ENCODE measurements around the gene MED13L. TPM values are rescaled to one million over a fixed set of nuclear protein-coding genes. Genes with fewer than 3 reads are reported as not detected.

The MED13L gene
- total and polyA plus RNA-seq, 2 donors (not counting 1 experiment from before 2014, with no cell fraction given): 20.3 to 207 TPM

DNA sequence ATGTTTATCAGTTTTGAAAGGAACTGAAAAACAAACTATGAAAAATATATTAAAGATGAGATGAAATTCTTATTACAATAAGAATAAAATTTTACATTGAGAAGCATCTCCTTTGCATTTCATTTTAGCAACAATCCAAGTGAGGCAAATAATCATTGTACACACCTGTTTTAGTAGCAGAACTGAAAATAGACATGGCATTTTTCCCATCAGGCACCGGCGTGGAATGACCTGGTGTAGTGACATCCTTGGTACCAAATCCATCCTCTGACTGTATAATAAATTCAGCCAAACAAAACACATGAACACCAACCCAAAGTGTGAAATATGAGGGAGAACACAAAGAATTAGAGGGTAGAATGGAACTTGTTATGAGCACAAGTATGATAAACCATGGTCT is 271.4 kb downstream of the MED13L start:
- Histone ChIP-seq H2AFZ (ENCODE audit: insufficient read depth, low read depth, low read length, poor library complexity, severe bottlenecking) (no peak overlapping the region), H3K79me2 (ENCODE audit: control insufficient read depth, insufficient read depth, low read length) (no peaks in the 10 kb centered on the region), H3K9ac (ENCODE audit: low read length) (no peak overlapping the region), H3K36me3 (replicated peaks in 1 of 2; ENCODE audit: control extremely low read depth in 1 of 2, control insufficient read depth in 1 of 2, extremely low read depth in 1 of 2, insufficient read depth in 2 of 2, low read length in 1 of 2) (peaks cover 2 to 81% of the 10 kb centered on the region in 2 experiments), H4K20me1 (ENCODE audit: control insufficient read depth, insufficient read depth, low read length, poor library complexity, severe bottlenecking) (no peaks in the 10 kb centered on the region), H3K9me3 (ENCODE audit: control extremely low read depth in 1 of 3, control insufficient read depth in 2 of 3, insufficient read depth in 1 of 3, low read length in 2 of 3) (no peaks in the 10 kb centered on the region), H3K4me3 (ENCODE audit: control extremely low read depth in 1 of 5, extremely low read depth in 1 of 5, insufficient read depth in 1 of 5, low read depth in 2 of 5, low read length in 4 of 5) (no peak overlapping the region), H3K27ac (ENCODE audit: low read length in 2 of 2) (no peak overlapping the region), H3K4me2 (replicated peaks; ENCODE audit: low read depth, low read length, poor library complexity, severe bottlenecking) (no peak overlapping the region), H3K4me1 (ENCODE audit: control insufficient read depth in 2 of 2, insufficient read depth in 2 of 2, low read length in 2 of 2) (no peaks in the 10 kb centered on the region), H3K27me3 (replicated peaks in 1 of 4; ENCODE audit: control extremely low read depth in 1 of 4, control insufficient read depth in 3 of 4, insufficient read depth in 4 of 4, low read length in 3 of 4) (no peaks in the 10 kb centered on the region)
- CTCF ChIA-PET: interaction anchor here (1.1 kb wide), 1 partner anchor 9 kb away, joined by 5 read pairs; no protein-coding TSS in a partner anchor
- DNase-seq (no peak), ATAC-seq (ENCODE audit: low read depth) (no peak)
- no peaks in the 10 kb centered on the region for H3K4me1 Mint-ChIP-seq
- intact Hi-C loops (cut with micrococcal nuclease): no loop called here
- H3K27me3 Mint-ChIP-seq: no peaks in the 10 kb centered on the region
- no peak overlapping the region for H3K27ac Mint-ChIP-seq
- TF ChIP-seq, protein P1, sequence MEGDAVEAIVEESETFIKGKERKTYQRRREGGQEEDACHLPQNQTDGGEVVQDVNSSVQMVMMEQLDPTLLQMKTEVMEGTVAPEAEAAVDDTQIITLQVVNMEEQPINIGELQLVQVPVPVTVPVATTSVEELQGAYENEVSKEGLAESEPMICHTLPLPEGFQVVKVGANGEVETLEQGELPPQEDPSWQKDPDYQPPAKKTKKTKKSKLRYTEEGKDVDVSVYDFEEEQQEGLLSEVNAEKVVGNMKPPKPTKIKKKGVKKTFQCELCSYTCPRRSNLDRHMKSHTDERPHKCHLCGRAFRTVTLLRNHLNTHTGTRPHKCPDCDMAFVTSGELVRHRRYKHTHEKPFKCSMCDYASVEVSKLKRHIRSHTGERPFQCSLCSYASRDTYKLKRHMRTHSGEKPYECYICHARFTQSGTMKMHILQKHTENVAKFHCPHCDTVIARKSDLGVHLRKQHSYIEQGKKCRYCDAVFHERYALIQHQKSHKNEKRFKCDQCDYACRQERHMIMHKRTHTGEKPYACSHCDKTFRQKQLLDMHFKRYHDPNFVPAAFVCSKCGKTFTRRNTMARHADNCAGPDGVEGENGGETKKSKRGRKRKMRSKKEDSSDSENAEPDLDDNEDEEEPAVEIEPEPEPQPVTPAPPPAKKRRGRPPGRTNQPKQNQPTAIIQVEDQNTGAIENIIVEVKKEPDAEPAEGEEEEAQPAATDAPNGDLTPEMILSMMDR (IDR thresholded peaks at IDR 0.05): no peak
- TF ChIP-seq EZH2 (IDR thresholded peaks at IDR 0.05; ENCODE audit: borderline replicate concordance, insufficient read depth, low read depth, low read length, poor library complexity, severe bottlenecking): no peak
- H3K9me3 Mint-ChIP-seq (ENCODE audit: insufficient read depth): no peaks in the 10 kb centered on the region
- POLR2A ChIA-PET: no interaction called here
- WGBS (ENCODE audit: insufficient coverage): no CpG with 5 or more reads among the region's 2 CpGs
- no peak overlapping the region for H3K4me3 Mint-ChIP-seq

DNA sequence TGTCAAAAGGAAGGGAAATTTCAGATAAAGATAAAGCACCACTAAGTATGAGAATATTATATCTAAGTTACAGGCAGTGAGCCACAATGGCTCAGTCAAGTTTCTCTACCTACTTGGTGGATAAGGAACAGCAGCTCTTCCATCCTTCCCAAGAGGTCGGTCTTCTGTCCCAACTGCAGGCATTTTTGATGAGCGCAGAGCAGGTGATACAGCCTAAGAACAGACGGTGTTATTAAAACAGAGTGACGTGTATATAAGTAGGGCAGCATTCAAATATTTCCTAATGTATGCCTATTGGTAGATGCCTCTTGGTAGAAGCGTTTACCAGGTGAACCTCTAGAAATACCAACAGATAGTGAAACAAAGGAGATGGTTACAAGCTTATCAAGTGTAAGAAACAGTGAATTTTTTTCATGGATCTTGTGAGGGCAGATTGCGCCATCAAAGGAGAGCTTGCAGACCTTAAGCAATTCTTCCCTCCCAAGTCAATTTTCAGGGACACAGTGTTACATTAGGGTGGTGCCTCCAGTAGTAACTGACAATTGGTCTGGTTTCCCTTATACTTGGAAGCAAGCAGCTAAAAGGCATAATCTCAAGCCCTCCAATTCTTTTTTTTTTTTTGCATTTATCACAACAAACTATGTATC is 274.5 kb downstream of the MED13L start:
- ChIA-PET POLR2A (no interaction called here), CTCF (interaction anchor here (0.7 to 1.8 kb wide), 5 partner anchors 14 to 706 kb away, joined by 3 to 5 read pairs (median 4); no protein-coding TSS in a partner anchor)
- Mint-ChIP-seq H3K27ac (no peak overlapping the region), H3K9me3 (ENCODE audit: insufficient read depth) (no peaks in the 10 kb centered on the region), H3K27me3 (no peaks in the 10 kb centered on the region), H3K4me3 (no peak overlapping the region), H3K4me1 (peaks cover 6% of the 10 kb centered on the region)
- no peaks in the 10 kb centered on the region for H4K20me1 ChIP-seq (ENCODE audit: control insufficient read depth, insufficient read depth, low read length, poor library complexity, severe bottlenecking)
- H3K4me1 ChIP-seq (ENCODE audit: control insufficient read depth in 2 of 2, insufficient read depth in 2 of 2, low read length in 2 of 2): peaks cover 6 to 7% of the 10 kb centered on the region in 2 donors
- TF ChIP-seq, protein P1 (IDR thresholded peaks at IDR 0.05): no peak
- TF ChIP-seq EZH2 (IDR thresholded peaks at IDR 0.05; ENCODE audit: borderline replicate concordance, insufficient read depth, low read depth, low read length, poor library complexity, severe bottlenecking): no peak
- H3K9ac ChIP-seq (ENCODE audit: low read length): no peak overlapping the region
- H3K36me3 ChIP-seq (replicated peaks in 1 of 2; ENCODE audit: control extremely low read depth in 1 of 2, control insufficient read depth in 1 of 2, extremely low read depth in 1 of 2, insufficient read depth in 2 of 2, low read length in 1 of 2): peaks cover 0 to 58% of the 10 kb centered on the region in 2 experiments
- DNase-seq (no peak), ATAC-seq (ENCODE audit: low read depth) (no peak)
- 100% methylated on average over 3 of the region's 6 CpGs for WGBS (ENCODE audit: insufficient coverage)
- H3K4me3 ChIP-seq (ENCODE audit: control extremely low read depth in 1 of 5, extremely low read depth in 1 of 5, insufficient read depth in 1 of 5, low read depth in 2 of 5, low read length in 4 of 5): no peak overlapping the region
- H2AFZ ChIP-seq (ENCODE audit: insufficient read depth, low read depth, low read length, poor library complexity, severe bottlenecking): no peak overlapping the region
- H3K4me2 ChIP-seq (replicated peaks; ENCODE audit: low read depth, low read length, poor library complexity, severe bottlenecking): no peak overlapping the region
- no peaks in the 10 kb centered on the region for H3K27me3 ChIP-seq (replicated peaks in 1 of 4; ENCODE audit: control extremely low read depth in 1 of 4, control insufficient read depth in 3 of 4, insufficient read depth in 4 of 4, low read length in 3 of 4)
- intact Hi-C loops (cut with micrococcal nuclease): no loop called here
- no peaks in the 10 kb centered on the region for H3K79me2 ChIP-seq (ENCODE audit: control insufficient read depth, insufficient read depth, low read length)
- no peaks in the 10 kb centered on the region for H3K9me3 ChIP-seq (ENCODE audit: control extremely low read depth in 1 of 3, control insufficient read depth in 2 of 3, insufficient read depth in 1 of 3, low read length in 2 of 3)
- H3K27ac ChIP-seq (ENCODE audit: low read length in 2 of 2): no peak overlapping the region

Data from B cell (primary cell).